SU-DHL-6 (cell line): ENCODE data around the gene TPGS1.

Experiments used
- EZH2phosphoT487 ChIP-seq: fragments of 200-600 bp; sonication (generic), shearing (Covaris generic); conservative IDR thresholded peaks from 2 replicates; pipeline ENCODE4 v1.6.1; 2018; ENCODE audit warnings: mild to moderate bottlenecking, antibody characterized with exemption, low read length, moderate library complexity, mixed read lengths
- TF ChIP-seq, protein P1 (sequence below): fragments of 200-600 bp; sonication (generic); IDR thresholded peaks from one replicate; pipeline ENCODE4 v1.5.1; 2017; ENCODE audit warnings: antibody characterized with exemption, mild to moderate bottlenecking, low read length, moderate library complexity; ENCODE audit not compliant: insufficient read depth, poor library complexity, severe bottlenecking

DNA sequence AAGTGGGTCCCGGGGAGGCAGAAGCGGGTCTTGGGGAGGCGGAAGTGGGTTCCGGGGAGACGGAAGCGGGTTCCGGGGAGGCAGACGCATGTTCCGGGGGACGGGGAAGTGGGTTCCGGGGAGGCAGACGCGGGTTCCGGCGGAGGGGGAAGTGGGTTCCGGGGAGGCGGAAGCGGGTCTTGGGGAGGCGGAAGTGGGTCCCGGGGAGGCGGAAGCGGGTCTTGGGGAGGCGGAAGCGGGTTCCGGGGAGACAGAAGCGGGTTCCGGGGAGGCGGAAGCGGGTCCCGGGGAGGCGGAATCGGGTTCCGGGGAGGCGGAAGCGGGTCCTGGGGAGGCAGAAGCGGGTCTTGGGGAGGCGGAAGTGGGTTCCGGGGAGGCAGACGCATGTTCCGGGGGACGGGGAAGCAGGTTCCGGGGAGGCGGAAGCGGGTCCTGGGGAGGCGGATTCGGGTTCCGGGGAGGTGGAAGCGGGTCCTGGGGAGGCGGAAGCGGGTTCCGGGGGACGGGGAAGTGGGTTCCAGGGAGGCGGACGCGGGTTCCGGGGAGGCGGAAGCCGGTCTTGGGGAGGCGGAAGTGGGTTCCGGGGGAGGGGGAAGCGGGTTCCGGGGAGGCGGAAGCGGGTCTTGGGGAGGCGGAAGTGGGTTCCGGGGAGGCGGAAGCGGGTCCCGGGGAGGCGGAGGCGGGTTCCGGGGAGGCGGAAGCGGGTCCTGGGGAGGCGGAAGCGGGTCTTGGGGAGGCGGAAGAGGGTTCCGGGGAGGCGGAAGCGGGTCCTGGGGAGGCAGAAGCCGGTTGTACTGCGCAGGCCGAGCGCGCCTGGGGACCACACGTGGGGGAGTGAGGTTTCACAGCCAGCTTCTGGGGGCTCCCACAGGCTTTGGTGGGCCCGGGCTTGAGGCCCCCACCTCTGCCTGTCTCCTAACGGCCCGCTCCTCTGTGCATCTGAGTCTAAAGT lies 48.9 kb upstream of the TPGS1 start:
- TF ChIP-seq, protein P1, sequence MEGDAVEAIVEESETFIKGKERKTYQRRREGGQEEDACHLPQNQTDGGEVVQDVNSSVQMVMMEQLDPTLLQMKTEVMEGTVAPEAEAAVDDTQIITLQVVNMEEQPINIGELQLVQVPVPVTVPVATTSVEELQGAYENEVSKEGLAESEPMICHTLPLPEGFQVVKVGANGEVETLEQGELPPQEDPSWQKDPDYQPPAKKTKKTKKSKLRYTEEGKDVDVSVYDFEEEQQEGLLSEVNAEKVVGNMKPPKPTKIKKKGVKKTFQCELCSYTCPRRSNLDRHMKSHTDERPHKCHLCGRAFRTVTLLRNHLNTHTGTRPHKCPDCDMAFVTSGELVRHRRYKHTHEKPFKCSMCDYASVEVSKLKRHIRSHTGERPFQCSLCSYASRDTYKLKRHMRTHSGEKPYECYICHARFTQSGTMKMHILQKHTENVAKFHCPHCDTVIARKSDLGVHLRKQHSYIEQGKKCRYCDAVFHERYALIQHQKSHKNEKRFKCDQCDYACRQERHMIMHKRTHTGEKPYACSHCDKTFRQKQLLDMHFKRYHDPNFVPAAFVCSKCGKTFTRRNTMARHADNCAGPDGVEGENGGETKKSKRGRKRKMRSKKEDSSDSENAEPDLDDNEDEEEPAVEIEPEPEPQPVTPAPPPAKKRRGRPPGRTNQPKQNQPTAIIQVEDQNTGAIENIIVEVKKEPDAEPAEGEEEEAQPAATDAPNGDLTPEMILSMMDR: no peak
- TF ChIP-seq EZH2phosphoT487: no peak
